Loucy (cell line): Measurements from ENCODE around the gene KCNC4.

ENCODE experiments used
- EZH2phosphoT487 ChIP-seq: fragments of 200-600 bp; IDR thresholded peaks from 2 replicates; pipeline ENCODE4 v1.6.1; 2018; ENCODE audit warnings: antibody characterized with exemption, mild to moderate bottlenecking, moderate library complexity, borderline replicate concordance
- TF ChIP-seq, protein P1 (sequence below): fragments of 200-600 bp; sonication (generic); conservative IDR thresholded peaks from 2 replicates; pipeline ENCODE4 v1.5.1; 2014; ENCODE audit warnings: mild to moderate bottlenecking, antibody characterized with exemption, low read length

DNA sequence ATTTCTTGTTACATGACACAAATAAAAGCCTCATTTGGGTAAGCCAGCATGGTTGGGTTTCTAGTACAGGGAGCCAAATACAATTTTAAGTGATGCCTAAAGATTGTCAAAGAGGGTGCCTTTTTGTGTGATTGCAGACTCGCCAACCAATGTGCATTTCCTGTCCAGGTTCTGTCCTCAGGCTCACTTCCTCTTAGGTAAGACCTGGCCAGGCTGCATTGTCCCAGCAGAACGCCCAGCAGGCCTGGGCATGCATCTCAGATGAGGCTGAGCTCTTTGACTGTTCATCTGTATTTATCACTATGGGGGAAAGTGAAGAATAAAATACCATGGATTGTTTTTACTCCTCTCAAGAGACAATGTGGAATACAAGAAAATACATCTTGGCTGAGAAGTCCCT is 49.7 kb downstream of the KCNC4 start:
- TF ChIP-seq, protein P1, sequence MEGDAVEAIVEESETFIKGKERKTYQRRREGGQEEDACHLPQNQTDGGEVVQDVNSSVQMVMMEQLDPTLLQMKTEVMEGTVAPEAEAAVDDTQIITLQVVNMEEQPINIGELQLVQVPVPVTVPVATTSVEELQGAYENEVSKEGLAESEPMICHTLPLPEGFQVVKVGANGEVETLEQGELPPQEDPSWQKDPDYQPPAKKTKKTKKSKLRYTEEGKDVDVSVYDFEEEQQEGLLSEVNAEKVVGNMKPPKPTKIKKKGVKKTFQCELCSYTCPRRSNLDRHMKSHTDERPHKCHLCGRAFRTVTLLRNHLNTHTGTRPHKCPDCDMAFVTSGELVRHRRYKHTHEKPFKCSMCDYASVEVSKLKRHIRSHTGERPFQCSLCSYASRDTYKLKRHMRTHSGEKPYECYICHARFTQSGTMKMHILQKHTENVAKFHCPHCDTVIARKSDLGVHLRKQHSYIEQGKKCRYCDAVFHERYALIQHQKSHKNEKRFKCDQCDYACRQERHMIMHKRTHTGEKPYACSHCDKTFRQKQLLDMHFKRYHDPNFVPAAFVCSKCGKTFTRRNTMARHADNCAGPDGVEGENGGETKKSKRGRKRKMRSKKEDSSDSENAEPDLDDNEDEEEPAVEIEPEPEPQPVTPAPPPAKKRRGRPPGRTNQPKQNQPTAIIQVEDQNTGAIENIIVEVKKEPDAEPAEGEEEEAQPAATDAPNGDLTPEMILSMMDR: no peak
- TF ChIP-seq EZH2phosphoT487: no peak
